NCI-H2196 treated with DMSO at 0.1 percent for 48 hours (cell line): Measurements from ENCODE around the gene HECTD4.
"Not testable (repeated sequence)": the region's sequence is repeated elsewhere in the genome, so short reads cannot be mapped to it uniquely, and the experiment has no call there.

Experiments
- DNase-seq: peaks from one replicate; lab custom pipeline; 2025; ENCODE audit not compliant: unreplicated experiment; lab: John Stamatoyannopoulos, UW

The HECTD4 gene

DNA sequence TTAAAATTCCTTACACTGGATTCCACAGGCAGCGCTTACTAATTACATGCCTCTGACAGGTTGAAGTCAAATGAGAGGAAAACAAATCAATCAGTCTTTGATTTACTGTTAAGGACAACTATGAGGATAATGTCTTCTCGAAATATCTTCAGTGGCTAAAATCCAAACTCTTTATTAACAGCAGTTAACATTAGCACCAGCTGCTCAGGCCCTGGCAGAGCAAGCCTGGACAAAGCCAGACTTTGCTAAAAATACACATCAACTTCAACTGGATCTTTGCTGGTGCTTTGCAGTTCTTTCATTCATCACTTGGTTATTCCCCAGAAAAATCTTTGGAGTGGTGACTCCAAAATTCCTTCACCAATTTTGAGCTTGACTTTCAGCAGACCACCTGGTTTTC, 98.7 kb downstream of the HECTD4 start:
- no peak for DNase-seq

DNA sequence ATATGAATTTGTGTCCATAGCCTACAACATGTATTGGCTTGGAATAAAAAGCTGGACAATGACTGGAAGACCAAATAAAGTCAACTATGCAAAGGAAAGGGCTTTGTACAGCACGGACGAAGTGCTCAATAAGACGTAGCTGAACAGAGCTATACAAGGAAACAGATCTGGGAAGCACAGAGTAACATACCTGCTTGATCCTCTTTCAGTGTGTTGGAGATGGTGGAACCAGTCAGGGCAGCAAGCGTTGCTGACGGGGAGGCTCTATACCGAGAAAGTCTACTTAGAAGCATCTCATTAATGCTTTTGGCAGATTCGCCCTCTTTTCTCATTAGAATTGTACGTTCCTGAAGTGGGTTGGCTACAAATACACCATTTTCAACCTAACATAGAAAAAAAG, 99.3 kb downstream of the HECTD4 start:
- DNase-seq, result no peak

GRCh38 chr12:112275836-112276235, 106.4 kb downstream of the HECTD4 start:
- DNase-seq, result no peak

DNA sequence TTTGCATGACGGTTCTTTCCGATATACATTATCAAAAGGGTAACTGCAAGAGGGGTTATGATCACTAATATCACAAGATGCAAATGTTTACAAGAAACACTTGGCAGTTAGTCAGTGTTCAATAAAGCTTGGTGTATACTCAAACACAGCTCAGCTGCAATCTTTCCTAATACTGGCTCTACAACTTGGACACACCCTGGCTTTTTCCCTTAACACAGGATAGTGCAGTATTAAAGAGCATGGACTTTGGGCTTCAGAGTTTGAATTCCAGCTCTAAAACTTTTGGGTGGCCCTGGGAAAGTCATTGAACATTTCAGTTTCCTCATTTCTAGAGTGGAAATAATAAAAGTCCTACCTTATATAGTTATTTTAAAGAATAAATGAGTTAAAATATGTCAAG, 107.0 kb downstream of the HECTD4 start:
- DNase-seq, result no peak

- DNase-seq, result no peak
Measured at GRCh38 chr12:112270673-112271072, 111.6 kb downstream of the HECTD4 start.

GRCh38 chr12:112266473-112266872, 115.8 kb downstream of the HECTD4 start:
- DNase-seq, result no peak

DNA sequence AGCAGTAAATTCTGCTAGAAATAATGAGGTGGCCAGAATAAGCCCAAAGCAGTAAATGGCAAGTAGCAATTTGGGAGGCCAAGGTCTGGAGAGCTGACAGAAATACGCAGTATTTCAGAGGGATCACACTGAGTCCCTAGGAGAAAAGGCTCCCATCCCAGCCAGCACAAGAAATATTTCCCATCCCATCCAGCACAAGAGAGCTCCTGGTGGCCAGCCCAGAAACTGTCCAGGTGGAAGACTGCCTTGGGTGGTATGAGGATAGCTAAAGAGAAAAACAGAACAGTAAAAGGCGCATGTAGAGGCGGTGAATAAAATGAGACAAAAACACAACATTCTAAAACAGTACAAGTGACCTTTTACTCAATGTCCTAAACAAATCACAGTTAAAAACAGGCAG, 120.7 kb downstream of the HECTD4 start:
- DNase-seq, result no peak

- DNase-seq, result no peak
Measured at GRCh38 chr12:112258926-112259325, 123.3 kb downstream of the HECTD4 start.

DNA sequence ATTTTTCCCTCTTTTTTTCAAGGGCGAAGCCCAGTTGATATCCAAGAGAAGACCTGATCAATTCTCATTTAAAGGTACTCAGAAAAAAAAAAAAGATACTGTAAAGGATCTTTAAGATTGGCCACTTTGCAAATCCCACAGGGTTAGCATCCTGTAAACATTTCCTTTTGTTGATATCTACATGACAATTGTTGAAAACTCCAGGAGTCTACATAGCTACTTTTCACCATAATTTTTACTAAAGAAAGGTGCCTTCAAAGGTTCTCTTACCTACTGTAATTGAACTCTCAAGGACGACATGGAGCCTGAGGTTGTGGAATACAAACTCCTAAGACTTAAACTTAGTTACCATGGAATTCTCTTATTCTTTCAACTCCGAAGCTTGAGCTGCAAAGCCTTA, 125.5 kb downstream of the HECTD4 start:
- DNase-seq, result no peak

- DNase-seq, result no peak
Measured at GRCh38 chr12:112252184-112252583, 130.0 kb downstream of the HECTD4 start.

GRCh38 chr12:112244902-112245301, 137.3 kb downstream of the HECTD4 start:
- not testable (repeated sequence) for DNase-seq

DNA sequence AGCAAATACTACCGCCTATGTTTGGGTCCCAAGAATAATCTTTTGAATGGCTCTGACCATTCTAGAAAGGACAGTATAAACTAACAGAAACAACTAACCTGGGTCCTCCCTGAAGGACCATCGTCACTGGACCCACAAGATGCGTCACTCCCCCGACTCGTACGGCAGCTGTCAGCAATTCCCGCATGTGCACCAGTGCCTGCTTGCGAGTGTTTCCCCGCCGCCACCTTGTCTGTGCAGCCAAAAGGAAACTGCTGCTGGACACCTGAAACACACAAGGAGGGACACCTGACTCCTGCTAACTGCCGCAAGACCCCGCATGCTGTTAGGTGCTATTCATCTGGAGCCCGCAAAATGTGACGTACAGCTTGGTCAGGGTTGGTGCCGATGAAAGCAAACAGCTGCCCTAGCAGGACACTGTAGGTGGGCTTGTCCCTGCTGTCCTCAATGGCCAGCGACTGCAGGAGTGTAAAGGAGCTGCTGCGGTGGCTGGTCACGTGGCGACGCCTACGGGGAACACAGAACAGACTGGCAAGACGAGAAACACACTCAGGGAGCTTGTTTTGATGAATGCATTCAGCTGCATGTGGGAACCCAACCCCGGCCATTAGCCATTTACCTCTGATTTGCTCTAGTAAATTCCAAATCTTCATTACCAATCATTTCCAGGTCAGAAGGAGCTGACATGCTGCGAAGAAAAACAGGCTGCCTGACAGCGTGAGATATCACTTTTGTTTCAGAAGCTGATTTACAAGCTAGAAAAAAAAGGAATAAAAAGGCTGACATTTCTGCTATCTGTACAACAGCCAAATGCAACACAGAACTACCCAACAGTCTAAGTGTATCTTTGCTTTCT, 138.7 kb downstream of the HECTD4 start:
- DNase-seq, result no peak

- DNase-seq, result no peak
Measured at GRCh38 chr12:112241176-112241575, 141.1 kb downstream of the HECTD4 start.

- no peak for DNase-seq
Measured at GRCh38 chr12:112239881-112240280, 142.3 kb downstream of the HECTD4 start.

DNA sequence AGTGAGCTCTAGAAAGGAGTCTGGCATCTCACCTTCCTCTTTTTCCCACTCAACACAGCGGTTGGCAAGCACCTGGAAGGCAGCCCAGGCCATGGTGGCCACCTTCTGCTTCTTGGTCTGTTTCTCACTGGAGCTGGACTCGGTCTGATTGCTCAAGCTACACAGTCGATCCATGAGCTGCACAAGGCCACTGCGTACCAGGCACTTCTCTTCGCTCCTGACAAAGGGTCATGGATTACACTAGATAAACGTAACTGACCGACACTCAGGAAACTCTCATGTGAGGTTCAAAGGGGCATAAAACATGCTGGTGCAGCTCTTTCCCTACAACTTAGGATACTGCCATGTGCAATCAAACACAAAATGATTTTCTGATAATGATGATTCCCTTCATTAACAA, 143.2 kb downstream of the HECTD4 start:
- no peak for DNase-seq

DNA sequence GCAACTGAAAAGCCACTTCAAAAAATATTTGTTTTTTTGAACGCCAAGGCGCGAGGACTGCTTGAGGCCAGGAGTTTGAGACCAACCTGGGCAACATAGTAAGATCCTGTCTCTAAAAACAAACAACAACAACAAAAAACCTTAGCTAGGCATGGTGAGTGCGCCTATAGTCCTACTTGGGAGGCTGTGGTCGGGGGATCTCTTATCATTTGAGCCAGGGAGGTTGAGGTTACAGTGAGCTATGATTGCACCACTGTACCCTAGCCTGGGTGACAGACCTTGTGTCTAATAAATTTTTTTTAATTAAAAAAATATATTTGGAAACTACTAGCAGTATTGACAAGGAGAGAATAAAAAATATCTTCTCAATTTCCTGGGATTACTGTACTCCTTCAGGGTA, 143.8 kb downstream of the HECTD4 start:
- no peak for DNase-seq

- no peak for DNase-seq
Measured at GRCh38 chr12:112236786-112237185, 145.4 kb downstream of the HECTD4 start.

DNA sequence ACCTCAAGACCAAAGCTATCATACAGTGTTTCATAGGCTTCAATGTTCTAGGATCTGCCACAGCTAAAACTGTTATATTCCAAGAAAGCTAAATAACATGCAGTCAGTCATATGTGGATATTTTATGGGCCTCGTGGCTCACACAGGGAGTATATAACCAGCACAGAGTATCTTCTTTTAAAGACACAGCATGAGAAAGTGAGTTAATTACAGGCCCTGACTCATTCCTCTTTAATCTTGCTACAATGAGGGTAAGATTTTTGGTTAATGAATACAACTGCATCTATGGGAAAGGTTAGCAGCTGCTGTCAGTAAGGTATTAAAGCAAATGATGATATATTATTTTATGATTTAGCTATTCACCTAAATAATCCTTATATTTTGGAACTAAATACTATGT, 145.8 kb downstream of the HECTD4 start:
- DNase-seq, result no peak

DNA sequence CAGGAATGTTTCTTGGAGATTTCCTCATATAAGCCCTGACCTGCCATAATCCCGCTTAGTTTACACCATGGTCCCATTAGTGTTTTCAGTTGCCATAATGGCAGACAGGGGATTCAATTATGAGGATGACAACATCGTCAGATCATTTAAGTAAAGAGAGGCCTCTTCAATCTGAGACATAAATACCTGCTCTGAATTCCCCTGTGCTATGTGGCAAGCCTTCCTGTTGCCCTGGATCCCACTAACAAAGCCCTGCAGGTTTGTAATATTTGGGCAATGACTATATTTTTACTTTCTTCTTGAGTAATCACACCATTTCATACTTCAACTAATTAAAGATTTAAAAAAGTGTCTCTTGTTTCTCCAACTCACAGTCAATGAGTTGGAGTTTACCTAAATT, 147.9 kb downstream of the HECTD4 start:
- DNase-seq, result no peak

- DNase-seq, result no peak
Measured at GRCh38 chr12:112233242-112233641, 149.0 kb downstream of the HECTD4 start.

DNA sequence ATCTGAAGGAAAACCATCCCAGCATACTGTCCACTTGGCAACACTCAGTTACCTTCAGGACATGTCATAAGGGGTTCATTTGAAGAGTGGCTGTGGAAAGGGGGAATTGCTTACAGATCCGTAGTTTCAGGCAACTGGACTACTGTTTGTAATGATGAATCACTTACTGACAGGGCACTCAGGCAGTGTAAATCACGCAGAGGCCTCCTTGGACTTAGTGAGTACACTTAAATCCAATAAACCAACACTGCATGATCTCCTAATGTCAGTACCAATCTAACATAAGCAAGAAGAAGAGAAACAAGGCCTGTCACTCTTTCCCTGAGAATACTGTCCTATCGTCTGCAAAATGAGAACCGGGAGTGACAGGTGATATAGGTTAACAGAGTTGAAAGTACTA, 152.1 kb downstream of the HECTD4 start:
- no peak for DNase-seq

DNA sequence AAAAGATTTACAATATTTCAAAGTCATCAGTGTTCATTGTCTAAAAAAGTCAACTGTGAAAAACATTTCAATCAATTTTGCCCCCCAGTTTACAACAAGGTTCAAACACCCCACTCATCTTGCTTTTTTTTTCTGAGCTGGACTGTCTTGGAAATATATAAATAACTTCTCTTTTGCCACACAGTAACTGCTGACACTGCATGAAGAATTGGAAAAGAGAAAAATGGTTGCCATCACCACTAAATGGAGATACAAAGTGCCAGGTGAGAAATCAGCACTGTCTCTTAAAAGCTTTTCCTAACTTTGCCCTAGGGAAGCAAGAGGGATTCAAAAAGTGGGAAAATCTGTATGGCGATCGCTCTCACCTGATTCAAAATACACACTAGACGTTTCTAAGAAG, 155.5 kb downstream of the HECTD4 start:
- no peak for DNase-seq

DNA sequence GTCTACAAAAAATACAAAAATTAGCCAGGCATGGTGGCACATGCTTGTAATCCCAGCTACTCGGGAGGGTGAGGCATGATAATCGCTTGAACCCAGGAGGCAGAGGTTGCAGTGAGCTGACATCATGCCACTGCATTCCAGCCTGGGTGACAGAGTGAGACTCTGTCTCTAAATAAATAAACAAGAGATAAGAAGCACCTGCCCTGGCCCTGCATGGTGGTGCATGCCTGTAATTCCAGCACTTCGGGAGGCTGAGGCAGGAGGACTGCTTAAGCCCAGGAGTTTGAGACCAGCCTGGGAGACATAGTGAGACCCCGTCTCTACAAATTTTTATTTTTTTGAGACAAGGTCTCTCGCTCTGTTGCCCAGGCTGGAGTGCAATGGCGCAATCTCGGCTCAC, 161.6 kb downstream of the HECTD4 start:
- not testable (repeated sequence) for DNase-seq
